ENCODE data around the gene PTPRM.
"Not testable (repeated sequence)": the region's sequence is repeated elsewhere in the genome, so short reads cannot be mapped to it uniquely, and the experiment has no call there.

The PTPRM gene

GRCh38 chr18:7733642-7734041 lies 166.5 kb downstream of the PTPRM start:
- Histone ChIP-seq H3K27ac (no peak overlapping the region), H3K9me3 (no peaks in the 10 kb centered on the region), H3K36me3 (no peaks in the 10 kb centered on the region), H3K4me1 (peaks cover 0 to 7% (median 0%) of the 10 kb centered on the region in 4 donors), H3K27me3 (no peaks in the 10 kb centered on the region), H3K4me3 (no peak overlapping the region)
- TF ChIP-seq CTCF (IDR thresholded peaks at IDR 0.05) = no peak
- intact Hi-C loops (cut with DNase I; ENCODE audit: low total_unique reads) = no loop called here
- no peak for DNase-seq

GRCh38 chr18:7735196-7735595 lies 168.1 kb downstream of the PTPRM start:
- H3K4me3 ChIP-seq = no peak overlapping the region
- TF ChIP-seq CTCF (IDR thresholded peaks at IDR 0.05) = no peak

GRCh38 chr18:7735626-7736175 lies 168.6 kb downstream of the PTPRM start:
- no peak for TF ChIP-seq CTCF (IDR thresholded peaks at IDR 0.05)
- H3K36me3 ChIP-seq = no peaks in the 10 kb centered on the region
- peaks cover 0 to 11% (median 0%) of the 10 kb centered on the region in 4 donors for H3K4me1 ChIP-seq
- no peaks in the 10 kb centered on the region for H3K27me3 ChIP-seq
- no peak overlapping the region for H3K27ac ChIP-seq
- no peak for DNase-seq
- no peaks in the 10 kb centered on the region for H3K9me3 ChIP-seq
- intact Hi-C loops (cut with DNase I; ENCODE audit: low total_unique reads) = no loop called here
- no peak overlapping the region for H3K4me3 ChIP-seq

More at GRCh38 chr18:7735196-7735595, 168.1 kb downstream of the PTPRM start:
- H3K27me3 ChIP-seq = no peaks in the 10 kb centered on the region
- intact Hi-C loops (cut with DNase I; ENCODE audit: low total_unique reads) = no loop called here
- no peaks in the 10 kb centered on the region for H3K36me3 ChIP-seq
- H3K27ac ChIP-seq = no peak overlapping the region
- DNase-seq = no peak
- no peaks in the 10 kb centered on the region for H3K9me3 ChIP-seq
- peaks cover 0 to 7% (median 0%) of the 10 kb centered on the region in 4 donors for H3K4me1 ChIP-seq

DNA sequence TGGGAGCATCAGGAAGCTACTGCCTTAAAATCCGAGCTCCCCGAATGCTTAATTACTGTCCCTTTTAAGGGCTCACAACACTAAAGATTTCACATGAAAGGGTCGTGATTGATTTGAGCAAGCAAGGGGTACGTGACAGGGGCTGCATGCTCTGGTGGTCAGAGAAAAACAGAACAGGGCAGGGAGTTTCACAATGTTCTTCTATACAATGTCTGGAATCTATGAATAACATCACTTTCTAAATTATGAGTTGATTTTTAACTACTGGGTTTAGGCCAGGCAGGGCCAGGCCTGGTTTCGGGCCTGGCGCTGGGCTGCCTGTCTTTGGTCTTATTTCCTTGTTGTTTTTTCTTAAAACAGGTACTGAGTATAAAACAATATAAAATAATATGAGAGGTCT lies 169.4 kb downstream of the PTPRM start:
- H3K27ac ChIP-seq; H3K9me3 ChIP-seq; intact Hi-C loops (cut with DNase I; ENCODE audit: low total_unique reads): not testable (repeated sequence)

DNA sequence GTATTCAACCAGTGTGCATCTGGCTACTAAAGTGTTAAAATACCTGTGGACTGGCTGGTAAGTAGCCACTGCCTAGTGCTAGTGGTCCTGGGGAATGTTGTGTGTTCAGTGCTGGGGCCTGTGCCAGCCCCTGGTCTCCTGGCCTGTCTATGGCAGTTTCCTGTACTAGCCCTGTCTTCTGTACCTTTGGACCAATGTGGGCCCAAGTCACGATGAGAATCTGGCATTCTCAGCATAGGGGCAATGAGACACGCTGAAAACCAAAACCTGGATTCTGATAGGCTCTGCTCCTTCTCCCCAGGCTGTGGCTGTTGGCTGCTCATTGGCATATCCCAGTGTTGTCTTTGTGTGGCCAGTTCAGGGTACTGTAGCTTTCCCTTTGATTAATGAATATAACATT lies 170.4 kb downstream of the PTPRM start:
- no peak for DNase-seq
- Histone ChIP-seq H3K9me3 (no peaks in the 10 kb centered on the region), H3K27ac (no peak overlapping the region), H3K4me3 (no peak overlapping the region), H3K36me3 (no peaks in the 10 kb centered on the region), H3K4me1 (peaks cover 0 to 29% (median 7%) of the 10 kb centered on the region in 4 donors), H3K27me3 (no peaks in the 10 kb centered on the region)
- TF ChIP-seq CTCF (IDR thresholded peaks at IDR 0.05) = no peak
- intact Hi-C loops (cut with DNase I; ENCODE audit: low total_unique reads) = no loop called here

More for the DNA sequence above, 169.4 kb downstream of the PTPRM start:
- DNase-seq, H3K36me3 ChIP-seq, H3K27me3 ChIP-seq, H3K4me3 ChIP-seq: not testable (repeated sequence)
- H3K4me1 ChIP-seq = peaks cover 0 to 19% (median 2%) of the 10 kb centered on the region in 4 donors

DNA sequence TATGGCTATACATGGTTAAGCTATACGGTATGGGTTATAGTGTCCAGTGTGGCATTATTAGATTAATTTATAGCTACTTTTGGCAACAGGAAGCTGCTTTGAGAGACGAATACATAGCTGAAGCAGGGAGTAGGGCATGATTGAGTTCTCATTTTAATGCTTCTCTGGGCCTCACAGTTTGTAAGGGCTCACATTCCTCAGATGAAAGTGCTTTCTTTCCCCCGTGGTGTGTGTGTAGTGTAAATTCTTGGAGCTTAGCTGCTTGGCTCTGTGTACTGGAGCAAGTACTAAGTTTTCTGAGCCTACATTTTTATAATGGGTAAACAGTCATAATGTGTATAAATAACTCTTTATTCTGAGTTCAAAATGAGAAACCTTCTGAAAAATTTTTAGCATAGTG lies 173.7 kb downstream of the PTPRM start:
- H3K4me3 ChIP-seq = no peak overlapping the region
- no peaks in the 10 kb centered on the region for H3K27me3 ChIP-seq
- no peaks in the 10 kb centered on the region for H3K9me3 ChIP-seq
- no peaks in the 10 kb centered on the region for H3K36me3 ChIP-seq
- intact Hi-C loops (cut with DNase I; ENCODE audit: low total_unique reads) = no loop called here
- no peak for DNase-seq
- no peak for TF ChIP-seq CTCF (IDR thresholded peaks at IDR 0.05)
- H3K27ac ChIP-seq = peak overlapping the region; percentile 8 to 43
- H3K4me1 ChIP-seq = peaks cover 0 to 32% (median 7%) of the 10 kb centered on the region in 4 donors

Measured in tibial artery (tissue), 4 donors.